ENCODE measurements around the gene GGN. TPM values are rescaled to one million over a fixed set of nuclear protein-coding genes. Genes with fewer than 3 reads are reported as not detected.
A peak's percentile ranks its signal among the peaks of the same experiment; 100 is the strongest.

GGN gene
- total RNA-seq, 4 donors from 2014 or later: 0.63 to 3.0 (median 1.8) TPM

GRCh38 chr19:38389101-38389925, 1.5 kb upstream of the GGN start:
- no peak for TF ChIP-seq CTCF (IDR thresholded peaks at IDR 0.05)
- TF ChIP-seq POLR2A (IDR thresholded peaks at IDR 0.05): no peak

GRCh38 chr19:38388349-38389100, 691 bp upstream of the GGN start, which contains the start of gene SPRED3:
Gene SPRED3, plus strand, starts transcription at chr19:38388697. Its CDS starts 1,606 bp downstream, at chr19:38390303.
- Histone ChIP-seq H3K9me3 (no peaks in the 10 kb centered on the region), H3K4me3 (replicated peaks in 1 of 3) (peak within 1 kb of the TSS; percentile 14 to 71 (median 16)), H3K36me3 (peaks cover under 1 to 3% of the 10 kb centered on the region in 2 donors), H3K4me1 (peaks cover 26% of the 10 kb centered on the region in 2 donors), H3K27ac (peak within 1 kb of the TSS; percentile 68 to 84 (median 80)), H3K27me3 (no peaks in the 10 kb centered on the region)
- WGBS, 2 donors: 1 to 2% methylated on average over 8 to 15 of the region's 46 CpGs
- peak; percentile 71 to 82 for DNase-seq
- TF ChIP-seq CTCF (IDR thresholded peaks at IDR 0.05) (no peak), POLR2A (IDR thresholded peaks at IDR 0.05) (no peak)
- intact Hi-C loops (cut with DNase I): no loop called here

More at GRCh38 chr19:38389101-38389925, 1.5 kb upstream of the GGN start:
- Histone ChIP-seq H3K27ac (peak overlapping the region; percentile 28 to 84 (median 80)), H3K4me3 (replicated peaks in 1 of 3) (peak overlapping the region in 1 of 3 donors; percentile 71), H3K9me3 (no peaks in the 10 kb centered on the region), H3K36me3 (no peaks in the 10 kb centered on the region), H3K4me1 (peaks cover 26% of the 10 kb centered on the region in 2 donors), H3K27me3 (no peaks in the 10 kb centered on the region)
- intact Hi-C loops (cut with DNase I): no loop called here
- 17 to 21% methylated on average over 18 to 19 of the region's 28 CpGs for WGBS, 2 donors
- peak in 1 of 2 donors; percentile 27 for DNase-seq

GRCh38 chr19:38386971-38387549, 774 bp downstream of the GGN start:
- Histone ChIP-seq H3K4me1 (peaks cover 26% of the 10 kb centered on the region in 2 donors), H3K27me3 (no peaks in the 10 kb centered on the region), H3K27ac (peak overlapping the region in 1 of 3 donors; percentile 51), H3K4me3 (replicated peaks in 1 of 3) (peak overlapping the region in 1 of 3 donors; percentile 71), H3K9me3 (no peaks in the 10 kb centered on the region), H3K36me3 (peaks cover 15 to 17% of the 10 kb centered on the region in 2 donors)
- no peak for DNase-seq
- no peak for TF ChIP-seq POLR2A (IDR thresholded peaks at IDR 0.05)
- no peak for TF ChIP-seq CTCF (IDR thresholded peaks at IDR 0.05)
- intact Hi-C loops (cut with DNase I): no loop called here
- WGBS, 2 donors: 11% methylated on average over 10 to 11 of the region's 36 CpGs

GRCh38 chr19:38386300-38386970, 1.4 kb downstream of the GGN start:
- H3K4me3 ChIP-seq (replicated peaks in 1 of 3): peak overlapping the region in 1 of 3 donors; percentile 71

More at GRCh38 chr19:38386300-38386970, 1.4 kb downstream of the GGN start:
- intact Hi-C loops (cut with DNase I): no loop called here
- H3K27ac ChIP-seq: no peak overlapping the region
- peaks cover 21 to 23% of the 10 kb centered on the region in 2 donors for H3K36me3 ChIP-seq
- no peak for DNase-seq
- TF ChIP-seq POLR2A (IDR thresholded peaks at IDR 0.05) (no peak), CTCF (IDR thresholded peaks at IDR 0.05) (no peak)
- 77% methylated on average over 9 to 42 of the region's 61 CpGs for WGBS, 2 donors
- H3K9me3 ChIP-seq: no peaks in the 10 kb centered on the region
- peaks cover 26% of the 10 kb centered on the region in 2 donors for H3K4me1 ChIP-seq
- no peaks in the 10 kb centered on the region for H3K27me3 ChIP-seq

All from thyroid gland (tissue), 4 donors.